ENCODE results near the gene NF1.

DNA sequence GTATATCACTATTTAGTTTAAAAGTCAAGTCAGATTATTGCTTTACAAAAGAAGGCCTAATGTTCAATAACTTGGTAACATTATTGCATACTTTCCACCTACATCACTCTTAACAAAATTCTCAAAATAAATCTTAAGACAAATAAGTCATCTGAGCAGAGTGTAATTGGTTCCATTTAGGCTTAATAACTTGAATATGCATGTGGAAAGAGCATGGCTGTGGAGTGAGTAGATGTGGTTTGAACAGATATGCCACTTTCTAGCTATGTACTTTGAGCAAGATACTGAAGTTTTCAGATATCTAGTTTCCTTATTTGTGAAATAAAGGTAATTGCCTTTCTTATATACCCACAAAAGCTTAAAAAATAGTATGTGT is 233.4 kb downstream of the NF1 start:
- TF ChIP-seq POLR2A (IDR thresholded peaks at IDR 0.05) = no peak
- TF ChIP-seq, protein P1, sequence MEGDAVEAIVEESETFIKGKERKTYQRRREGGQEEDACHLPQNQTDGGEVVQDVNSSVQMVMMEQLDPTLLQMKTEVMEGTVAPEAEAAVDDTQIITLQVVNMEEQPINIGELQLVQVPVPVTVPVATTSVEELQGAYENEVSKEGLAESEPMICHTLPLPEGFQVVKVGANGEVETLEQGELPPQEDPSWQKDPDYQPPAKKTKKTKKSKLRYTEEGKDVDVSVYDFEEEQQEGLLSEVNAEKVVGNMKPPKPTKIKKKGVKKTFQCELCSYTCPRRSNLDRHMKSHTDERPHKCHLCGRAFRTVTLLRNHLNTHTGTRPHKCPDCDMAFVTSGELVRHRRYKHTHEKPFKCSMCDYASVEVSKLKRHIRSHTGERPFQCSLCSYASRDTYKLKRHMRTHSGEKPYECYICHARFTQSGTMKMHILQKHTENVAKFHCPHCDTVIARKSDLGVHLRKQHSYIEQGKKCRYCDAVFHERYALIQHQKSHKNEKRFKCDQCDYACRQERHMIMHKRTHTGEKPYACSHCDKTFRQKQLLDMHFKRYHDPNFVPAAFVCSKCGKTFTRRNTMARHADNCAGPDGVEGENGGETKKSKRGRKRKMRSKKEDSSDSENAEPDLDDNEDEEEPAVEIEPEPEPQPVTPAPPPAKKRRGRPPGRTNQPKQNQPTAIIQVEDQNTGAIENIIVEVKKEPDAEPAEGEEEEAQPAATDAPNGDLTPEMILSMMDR (IDR thresholded peaks at IDR 0.05) = no peak

All from testis (tissue), 2 donors.